ENCODE measurements around the gene SLC66A3.

DNA sequence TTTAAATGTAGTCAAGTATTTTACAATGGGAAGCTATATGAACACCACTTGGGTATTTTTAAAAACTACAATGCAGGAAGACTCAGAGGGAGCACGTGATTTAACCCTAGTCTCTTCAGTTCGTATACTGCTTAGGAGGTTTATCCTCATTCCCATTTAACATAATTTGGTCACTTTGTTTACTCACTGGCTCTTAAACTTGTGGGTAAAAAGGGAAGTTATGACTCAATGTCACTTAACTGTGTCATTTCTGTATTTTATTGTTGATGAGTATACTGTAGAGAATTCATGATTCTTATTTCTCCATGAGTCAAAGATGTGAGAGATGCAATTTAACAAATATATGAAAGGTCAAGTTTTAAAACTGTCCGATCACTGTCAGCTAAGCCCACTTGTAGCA lies 48.2 kb downstream of the SLC66A3 start:
- TF ChIP-seq POLR2A (IDR thresholded peaks at IDR 0.05; ENCODE audit: low read depth, low read length) (no peak), TAF1 (IDR thresholded peaks at IDR 0.05; ENCODE audit: borderline replicate concordance, low read depth, low read length) (no peak), POLR2AphosphoS5 (IDR thresholded peaks at IDR 0.05; ENCODE audit: low read depth, low read length) (no peak)
